ENCODE measurements around the gene ALPL.

GRCh38 chr1:21623410-21623961 is 114.3 kb downstream of the ALPL start:
- TF ChIP-seq CTCF (IDR thresholded peaks at IDR 0.05; ENCODE audit: low read depth, low read length) (no peak), EZH2phosphoT487 (IDR thresholded peaks at IDR 0.05; ENCODE audit: low read depth) (no peak)

Measured in OCI-LY3 (cell line).